Vagina (tissue), 2 donors: ENCODE data around the gene TOR1AIP2.

Source experiments
- POLR2A ChIP-seq, 2 donors: fragments of 450-650 bp; IDR thresholded peaks; one replicate each; pipeline ENCODE4 v1.6.1; 2017; ENCODE audit warnings: antibody characterized with exemption in 2 of 2, mild to moderate bottlenecking in 2 of 2, moderate library complexity in 2 of 2
- POLR2AphosphoS5 ChIP-seq, 2 donors: sonication (generic); formaldehyde crosslinking; IDR thresholded peaks; one replicate each; pipeline ENCODE4 v1.9.0; 2017; ENCODE audit warnings: antibody characterized with exemption in 2 of 2, mild to moderate bottlenecking in 2 of 2, low read depth in 1 of 2; ENCODE audit not compliant: insufficient read depth in 1 of 2
- TF ChIP-seq, protein P1 (sequence below), 3 experiments: fragments of 450-650 bp in 2 of 3; fragments of 200-600 bp in 1 of 3; sonication (generic) in 1 of 3; IDR thresholded peaks; one replicate each; pipeline ENCODE4 v1.5.1; 2017 to 2019; ENCODE audit warnings: antibody characterized with exemption in 3 of 3, mild to moderate bottlenecking in 2 of 3, moderate library complexity in 2 of 3

DNA sequence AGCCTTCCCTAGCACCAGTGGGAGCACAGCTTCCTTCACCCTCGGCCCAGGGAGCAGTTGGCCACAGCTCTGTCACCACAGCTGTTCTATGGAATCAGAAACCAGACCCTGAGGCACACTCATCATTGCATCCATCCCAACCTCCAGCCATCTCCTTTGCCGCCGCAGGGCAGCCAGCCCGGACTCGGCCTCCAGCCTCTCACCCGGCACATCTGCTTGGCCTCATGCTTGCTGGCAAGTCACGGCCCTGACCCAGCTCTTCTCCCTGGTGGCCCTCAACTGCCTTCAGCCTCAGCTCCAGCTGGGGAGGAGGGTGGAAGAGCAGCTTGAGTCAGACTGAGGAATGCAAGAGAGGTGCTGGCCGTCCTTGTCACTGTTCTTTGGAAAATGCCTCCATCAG is 59.8 kb downstream of the TOR1AIP2 start:
- TF ChIP-seq, protein P1, sequence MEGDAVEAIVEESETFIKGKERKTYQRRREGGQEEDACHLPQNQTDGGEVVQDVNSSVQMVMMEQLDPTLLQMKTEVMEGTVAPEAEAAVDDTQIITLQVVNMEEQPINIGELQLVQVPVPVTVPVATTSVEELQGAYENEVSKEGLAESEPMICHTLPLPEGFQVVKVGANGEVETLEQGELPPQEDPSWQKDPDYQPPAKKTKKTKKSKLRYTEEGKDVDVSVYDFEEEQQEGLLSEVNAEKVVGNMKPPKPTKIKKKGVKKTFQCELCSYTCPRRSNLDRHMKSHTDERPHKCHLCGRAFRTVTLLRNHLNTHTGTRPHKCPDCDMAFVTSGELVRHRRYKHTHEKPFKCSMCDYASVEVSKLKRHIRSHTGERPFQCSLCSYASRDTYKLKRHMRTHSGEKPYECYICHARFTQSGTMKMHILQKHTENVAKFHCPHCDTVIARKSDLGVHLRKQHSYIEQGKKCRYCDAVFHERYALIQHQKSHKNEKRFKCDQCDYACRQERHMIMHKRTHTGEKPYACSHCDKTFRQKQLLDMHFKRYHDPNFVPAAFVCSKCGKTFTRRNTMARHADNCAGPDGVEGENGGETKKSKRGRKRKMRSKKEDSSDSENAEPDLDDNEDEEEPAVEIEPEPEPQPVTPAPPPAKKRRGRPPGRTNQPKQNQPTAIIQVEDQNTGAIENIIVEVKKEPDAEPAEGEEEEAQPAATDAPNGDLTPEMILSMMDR (IDR thresholded peaks at IDR 0.05), result no peak
- TF ChIP-seq POLR2A (IDR thresholded peaks at IDR 0.05) (no peak), POLR2AphosphoS5 (IDR thresholded peaks at IDR 0.05; ENCODE audit: insufficient read depth in 1 of 2, low read depth in 1 of 2) (peak in 1 of 2 donors; percentile 58)
